Measurements from ENCODE around the gene CTNNA3.

The CTNNA3 gene

DNA sequence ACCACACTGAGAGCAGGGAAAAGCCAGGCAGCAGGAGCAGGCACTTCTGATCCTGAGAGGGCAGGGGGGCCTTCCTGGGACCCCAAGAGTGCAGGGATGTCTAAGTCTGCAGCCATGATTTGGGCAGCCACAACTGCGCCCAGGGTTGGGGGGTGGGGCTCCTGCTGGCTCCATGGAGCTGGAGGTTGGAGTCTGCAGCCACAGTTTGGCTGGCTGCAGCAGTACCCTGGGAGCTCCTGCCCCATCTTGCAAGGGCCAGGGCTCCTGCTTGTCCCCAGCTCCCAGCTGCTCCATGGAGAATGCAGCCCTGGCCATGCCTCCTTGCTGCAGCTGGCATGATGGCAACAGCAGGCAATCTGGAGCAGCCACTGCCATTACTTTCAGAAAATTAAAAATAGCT is 1449.8 kb downstream of the CTNNA3 start:
- TF ChIP-seq, protein P1, sequence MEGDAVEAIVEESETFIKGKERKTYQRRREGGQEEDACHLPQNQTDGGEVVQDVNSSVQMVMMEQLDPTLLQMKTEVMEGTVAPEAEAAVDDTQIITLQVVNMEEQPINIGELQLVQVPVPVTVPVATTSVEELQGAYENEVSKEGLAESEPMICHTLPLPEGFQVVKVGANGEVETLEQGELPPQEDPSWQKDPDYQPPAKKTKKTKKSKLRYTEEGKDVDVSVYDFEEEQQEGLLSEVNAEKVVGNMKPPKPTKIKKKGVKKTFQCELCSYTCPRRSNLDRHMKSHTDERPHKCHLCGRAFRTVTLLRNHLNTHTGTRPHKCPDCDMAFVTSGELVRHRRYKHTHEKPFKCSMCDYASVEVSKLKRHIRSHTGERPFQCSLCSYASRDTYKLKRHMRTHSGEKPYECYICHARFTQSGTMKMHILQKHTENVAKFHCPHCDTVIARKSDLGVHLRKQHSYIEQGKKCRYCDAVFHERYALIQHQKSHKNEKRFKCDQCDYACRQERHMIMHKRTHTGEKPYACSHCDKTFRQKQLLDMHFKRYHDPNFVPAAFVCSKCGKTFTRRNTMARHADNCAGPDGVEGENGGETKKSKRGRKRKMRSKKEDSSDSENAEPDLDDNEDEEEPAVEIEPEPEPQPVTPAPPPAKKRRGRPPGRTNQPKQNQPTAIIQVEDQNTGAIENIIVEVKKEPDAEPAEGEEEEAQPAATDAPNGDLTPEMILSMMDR (IDR thresholded peaks at IDR 0.05; ENCODE audit: borderline replicate concordance, control extremely low read depth, extremely low read depth, insufficient read depth, missing control alignments), result no peak
- in situ Hi-C loops (cut with MboI; ENCODE audit: low sequenced_read_pairs, unreplicated experiment), result no loop called here
- DNase-seq (ENCODE audit: low spot score), result no peak

DNA sequence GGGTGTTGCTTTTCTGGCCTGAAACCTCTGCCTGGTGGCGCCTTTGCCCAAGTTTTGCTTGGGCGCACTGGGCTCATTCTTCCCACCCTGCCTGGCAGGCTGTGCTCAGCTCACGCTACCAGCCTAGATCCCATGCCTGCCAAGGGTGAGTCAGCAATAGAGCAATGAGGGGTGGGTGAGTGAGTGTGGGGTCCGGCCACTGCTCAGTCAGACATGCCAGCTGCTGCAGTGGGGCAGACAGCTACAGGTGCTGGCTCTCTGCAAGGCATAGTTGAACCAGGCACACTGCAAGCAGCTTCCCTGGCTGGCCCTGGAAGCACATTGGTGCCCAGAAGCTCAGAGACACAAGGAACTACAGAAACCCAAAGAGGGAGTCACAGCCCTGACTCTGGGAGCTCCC is 1451.0 kb downstream of the CTNNA3 start:
- in situ Hi-C loops (cut with MboI; ENCODE audit: low sequenced_read_pairs, unreplicated experiment), result no loop called here
- TF ChIP-seq, protein P1 (IDR thresholded peaks at IDR 0.05; ENCODE audit: borderline replicate concordance, control extremely low read depth, extremely low read depth, insufficient read depth, missing control alignments), result no peak
- DNase-seq (ENCODE audit: low spot score), result no peak

DNA sequence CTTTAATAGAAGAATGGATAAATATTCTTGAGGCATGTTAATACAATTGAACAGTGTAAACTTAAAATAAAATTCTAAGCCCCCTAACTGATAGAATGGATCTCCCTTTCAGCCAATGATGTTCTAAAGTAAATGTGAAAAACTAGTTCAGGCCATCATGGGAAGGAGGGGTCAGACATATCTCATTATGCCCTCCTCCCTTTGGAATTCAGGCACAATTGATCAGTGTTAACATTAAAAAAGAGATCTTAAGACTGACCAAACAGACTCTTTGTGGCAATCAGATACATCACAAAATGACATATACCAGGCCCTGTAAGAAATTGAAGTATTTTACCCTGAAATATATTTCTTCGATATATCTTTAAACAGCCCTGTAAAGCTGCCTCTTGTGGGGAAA is 1453.1 kb downstream of the CTNNA3 start:
- in situ Hi-C loops (cut with MboI; ENCODE audit: low sequenced_read_pairs, unreplicated experiment), result no loop called here
- DNase-seq (ENCODE audit: low spot score), result no peak

DNA sequence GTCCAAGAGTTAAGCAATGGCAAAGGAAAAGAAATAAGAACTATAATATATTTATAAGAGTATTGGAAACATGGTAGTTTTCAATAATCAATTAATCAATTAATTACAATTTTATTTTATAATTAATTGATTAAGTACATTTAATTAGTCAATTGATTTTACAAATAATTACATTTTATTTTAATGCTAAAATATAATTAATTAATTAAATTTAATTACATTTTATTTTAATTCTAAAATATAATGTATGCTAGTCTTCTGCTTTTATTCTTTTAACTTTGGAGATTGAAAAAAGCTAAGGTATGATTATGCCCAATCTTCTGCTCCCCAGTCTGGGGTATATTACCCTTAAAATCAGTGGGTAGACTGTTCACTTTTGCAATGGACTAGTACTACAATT is 1456.9 kb downstream of the CTNNA3 start:
- TF ChIP-seq, protein P1 (IDR thresholded peaks at IDR 0.05; ENCODE audit: borderline replicate concordance, control extremely low read depth, extremely low read depth, insufficient read depth, missing control alignments), result no peak
- in situ Hi-C loops (cut with MboI; ENCODE audit: low sequenced_read_pairs, unreplicated experiment), result no loop called here
- DNase-seq (ENCODE audit: low spot score), result no peak

More for the DNA sequence above, 1453.1 kb downstream of the CTNNA3 start:
- TF ChIP-seq, protein P1 (IDR thresholded peaks at IDR 0.05; ENCODE audit: borderline replicate concordance, control extremely low read depth, extremely low read depth, insufficient read depth, missing control alignments), result no peak

DNA sequence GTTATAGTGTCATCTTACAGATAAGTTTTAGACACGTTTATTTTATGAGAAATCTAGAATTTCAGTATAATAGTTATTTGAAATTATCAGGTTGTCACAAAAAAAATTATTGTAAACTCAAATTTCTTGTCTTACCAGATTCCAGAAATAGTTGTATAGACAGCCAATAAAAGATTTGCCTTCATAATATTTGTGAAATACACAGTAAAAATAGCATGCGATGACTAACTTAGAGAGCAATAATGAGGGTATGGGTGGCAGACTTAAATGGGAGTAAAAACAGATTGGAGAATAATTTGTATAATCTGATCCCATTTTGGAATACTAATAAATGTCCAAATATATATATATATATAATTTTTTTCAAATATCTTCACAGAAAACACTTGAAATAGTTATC is 1457.7 kb downstream of the CTNNA3 start:
- TF ChIP-seq, protein P1 (IDR thresholded peaks at IDR 0.05; ENCODE audit: borderline replicate concordance, control extremely low read depth, extremely low read depth, insufficient read depth, missing control alignments), result no peak
- DNase-seq (ENCODE audit: low spot score), result no peak
- in situ Hi-C loops (cut with MboI; ENCODE audit: low sequenced_read_pairs, unreplicated experiment), result no loop called here

DNA sequence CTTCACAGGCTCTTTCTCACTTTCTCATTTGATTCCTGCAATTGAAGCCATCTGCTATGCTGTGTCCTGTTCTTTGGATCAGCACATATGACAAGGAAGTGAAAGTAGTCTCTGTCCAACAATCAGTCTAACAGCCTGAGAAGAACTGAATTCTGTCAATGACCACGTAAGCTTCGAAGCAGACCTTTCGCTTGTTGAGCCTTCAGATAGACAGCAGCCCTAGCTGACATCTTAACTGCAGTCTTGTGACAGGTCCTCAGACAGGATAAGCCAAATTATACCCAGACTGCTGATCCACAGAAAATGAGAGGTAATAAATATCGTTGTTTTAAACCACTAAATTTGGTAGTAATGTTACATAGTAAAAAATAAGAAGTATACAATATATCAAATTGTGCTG is 1461.1 kb downstream of the CTNNA3 start:
- in situ Hi-C loops (cut with MboI; ENCODE audit: low sequenced_read_pairs, unreplicated experiment), result no loop called here
- TF ChIP-seq, protein P1 (IDR thresholded peaks at IDR 0.05; ENCODE audit: borderline replicate concordance, control extremely low read depth, extremely low read depth, insufficient read depth, missing control alignments), result no peak
- DNase-seq (ENCODE audit: low spot score), result no peak

DNA sequence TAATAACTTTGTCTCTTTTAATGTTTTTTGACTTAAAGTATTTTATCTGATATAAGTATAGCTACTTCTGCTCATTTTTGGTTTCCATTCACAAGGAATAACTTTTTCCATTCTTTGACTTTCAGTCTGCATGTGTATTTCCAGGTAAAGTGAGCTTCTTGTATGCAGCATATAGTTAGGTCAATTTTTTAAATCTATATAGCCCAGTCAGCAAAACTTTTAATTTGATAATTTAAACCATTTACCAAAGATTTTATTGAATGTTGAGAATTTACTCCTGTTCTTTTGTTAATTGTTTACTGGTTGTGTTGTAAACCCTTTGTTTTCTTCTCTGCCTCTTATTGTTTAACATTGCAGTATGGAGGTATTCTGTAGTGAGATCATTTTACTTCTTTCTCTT is 1467.1 kb downstream of the CTNNA3 start:
- TF ChIP-seq, protein P1 (IDR thresholded peaks at IDR 0.05; ENCODE audit: borderline replicate concordance, control extremely low read depth, extremely low read depth, insufficient read depth, missing control alignments), result no peak
- DNase-seq (ENCODE audit: low spot score), result no peak
- in situ Hi-C loops (cut with MboI; ENCODE audit: low sequenced_read_pairs, unreplicated experiment), result no loop called here

Measured in GM13976 (cell line).